DND-41 (cell line): Measurements from ENCODE around the gene AJAP1.

Source experiments
- ATAC-seq: fragments of 200-7000 bp; cut with Tn5 transposase; 3 replicates; pipeline ENCODE4 v1.9.1; 2021; ENCODE audit warnings: low read depth; ENCODE audit not compliant: insufficient read depth
- DNase-seq: peaks from one replicate; pipeline ENCODE4 v3.0.0-alpha.2; 2020
- H2AFZ ChIP-seq: 2 replicates; pipeline ENCODE4 v1.6.0; 2012; ENCODE audit warnings: low read depth, low read length
- H3K27ac ChIP-seq: 2 replicates; pipeline ENCODE4 v1.5.1; 2012; ENCODE audit warnings: low read length, inconsistent platforms
- H3K27me3 ChIP-seq: fragments of 200-600 bp; sonication (generic); 2 replicates; pipeline ENCODE4 v1.6.0; 2012; ENCODE audit warnings: low read length, mild to moderate bottlenecking, inconsistent platforms; ENCODE audit not compliant: insufficient read depth, poor library complexity
- H3K36me3 ChIP-seq: 2 replicates; pipeline ENCODE4 v1.5.1; 2012; ENCODE audit warnings: low read length, inconsistent platforms; ENCODE audit not compliant: insufficient read depth
- H3K4me1 ChIP-seq: 2 replicates; pipeline ENCODE4 v1.5.1; 2012; ENCODE audit warnings: mild to moderate bottlenecking, low read length; ENCODE audit not compliant: insufficient read depth
- H3K4me2 ChIP-seq: 2 replicates; pipeline ENCODE4 v1.6.0; 2012; ENCODE audit warnings: mild to moderate bottlenecking, moderate library complexity, low read length, inconsistent platforms; ENCODE audit not compliant: insufficient read depth
- H3K4me3 ChIP-seq, 2 experiments: fragments of 200-600 bp in 1 of 2; shearing (Covaris generic) in 1 of 2; 2 replicates each; pipeline ENCODE4 v1.5.1; 2012 to 2016; ENCODE audit warnings: inconsistent platforms in 2 of 2, low read length in 2 of 2, mild to moderate bottlenecking in 2 of 2, low read depth in 1 of 2, moderate library complexity in 1 of 2
- H3K79me2 ChIP-seq: 2 replicates; pipeline ENCODE4 v1.6.0; 2012; ENCODE audit warnings: low read length, inconsistent platforms; ENCODE audit not compliant: insufficient read depth
- H3K9ac ChIP-seq: 2 replicates; pipeline ENCODE4 v1.6.0; 2012; ENCODE audit warnings: low read depth, mild to moderate bottlenecking, inconsistent platforms, low read length, moderate library complexity
- H3K9me3 ChIP-seq: 2 replicates; pipeline ENCODE4 v1.5.1; 2012; ENCODE audit warnings: low read length, moderate library complexity, mild to moderate bottlenecking, inconsistent platforms; ENCODE audit not compliant: insufficient read depth, severe bottlenecking
- H4K20me1 ChIP-seq: 2 replicates; pipeline ENCODE4 v1.6.0; 2012; ENCODE audit warnings: low read length; ENCODE audit not compliant: insufficient read depth
- CTCF ChIP-seq: IDR thresholded peaks from 2 replicates; pipeline ENCODE4 v1.5.1; 2012; ENCODE audit warnings: borderline replicate concordance, low read length, moderate library complexity, mild to moderate bottlenecking; ENCODE audit not compliant: poor library complexity, severe bottlenecking; ENCODE audit errors: extremely low read depth
- EZH2 ChIP-seq: IDR thresholded peaks from 3 replicates; pipeline ENCODE4 v1.6.1; 2012; ENCODE audit warnings: borderline replicate concordance, low read depth, mild to moderate bottlenecking, moderate library complexity, low read length, inconsistent platforms; ENCODE audit not compliant: severe bottlenecking

AJAP1 gene

GRCh38 chr1:4697801-4698200 is 43.4 kb downstream of the AJAP1 start:
- H3K36me3 ChIP-seq = no peaks in the 10 kb centered on the region
- no peak overlapping the region for H3K4me3 ChIP-seq
- H3K27ac ChIP-seq = no peak overlapping the region
- no peak for TF ChIP-seq CTCF
- no peak for TF ChIP-seq EZH2
- no peaks in the 10 kb centered on the region for H3K9me3 ChIP-seq
- H2AFZ ChIP-seq = no peak overlapping the region
- no peak overlapping the region for H3K4me2 ChIP-seq
- H4K20me1 ChIP-seq = no peaks in the 10 kb centered on the region
- no peak overlapping the region for H3K9ac ChIP-seq
- no peaks in the 10 kb centered on the region for H3K4me1 ChIP-seq
- no peak for DNase-seq
- no peaks in the 10 kb centered on the region for H3K27me3 ChIP-seq
- no peak for ATAC-seq
- no peaks in the 10 kb centered on the region for H3K79me2 ChIP-seq

GRCh38 chr1:4698911-4699310 is 44.5 kb downstream of the AJAP1 start:
- Histone ChIP-seq H3K4me1 (no peaks in the 10 kb centered on the region), H3K9me3 (no peaks in the 10 kb centered on the region), H3K79me2 (no peaks in the 10 kb centered on the region), H3K4me3 (no peak overlapping the region), H3K27me3 (no peaks in the 10 kb centered on the region), H4K20me1 (no peaks in the 10 kb centered on the region), H2AFZ (no peak overlapping the region), H3K9ac (no peak overlapping the region), H3K36me3 (no peaks in the 10 kb centered on the region), H3K4me2 (no peak overlapping the region), H3K27ac (no peak overlapping the region)
- TF ChIP-seq CTCF (no peak), EZH2 (no peak)
- DNase-seq (no peak), ATAC-seq (no peak)

GRCh38 chr1:4699376-4700301 is 45.2 kb downstream of the AJAP1 start:
- H3K9ac ChIP-seq = no peak overlapping the region
- peak overlapping the region; percentile 33; the same call in 1 of the 2 replicates for H2AFZ ChIP-seq
- no peak overlapping the region for H3K27ac ChIP-seq
- H3K36me3 ChIP-seq = no peaks in the 10 kb centered on the region
- ATAC-seq (no peak), DNase-seq (no peak)
- no peaks in the 10 kb centered on the region for H4K20me1 ChIP-seq
- no peak overlapping the region for H3K4me3 ChIP-seq
- H3K4me1 ChIP-seq = no peaks in the 10 kb centered on the region
- no peak for TF ChIP-seq EZH2
- no peak overlapping the region for H3K4me2 ChIP-seq
- H3K9me3 ChIP-seq = no peaks in the 10 kb centered on the region
- no peaks in the 10 kb centered on the region for H3K27me3 ChIP-seq
- H3K79me2 ChIP-seq = no peaks in the 10 kb centered on the region

GRCh38 chr1:4700801-4701200 is 46.4 kb downstream of the AJAP1 start:
- Histone ChIP-seq H2AFZ (no peak overlapping the region), H3K4me2 (no peak overlapping the region), H3K9me3 (no peaks in the 10 kb centered on the region), H3K4me3 (no peak overlapping the region), H3K79me2 (no peaks in the 10 kb centered on the region), H3K9ac (no peak overlapping the region), H3K27me3 (no peaks in the 10 kb centered on the region), H4K20me1 (no peaks in the 10 kb centered on the region), H3K27ac (no peak overlapping the region), H3K36me3 (no peaks in the 10 kb centered on the region), H3K4me1 (no peaks in the 10 kb centered on the region)
- TF ChIP-seq EZH2 = no peak
- peak; percentile 13 for TF ChIP-seq CTCF
- DNase-seq = peak; percentile 8
- ATAC-seq = 0 out of 3 replicates have a peak, but pooled peaks have one; percentile 37
